Ammon's horn (tissue), 1 donor: ENCODE results near the gene RABEPK.
"Not testable (repeated sequence)": the region's sequence is repeated elsewhere in the genome, so short reads cannot be mapped to it uniquely, and the experiment has no call there.

Experiments
- DNase-seq: peaks from one replicate; pipeline ENCODE4 v3.0.0-alpha.2; 2016; ENCODE audit warnings: low spot score

Gene RABEPK

GRCh38 chr9:125200216-125201047, at the start of gene RABEPK:
Gene RABEPK (plus strand): TSS chr9:125200542. CDS start chr9:125203014, 2,472 bp downstream.
- DNase-seq: peak; percentile 96

GRCh38 chr9:125151730-125152129, 48.6 kb upstream of the RABEPK start:
- no peak for DNase-seq

- DNase-seq: peak; percentile 13
Measured at GRCh38 chr9:125153712-125154367, 46.5 kb upstream of the RABEPK start.

- DNase-seq: no peak
Measured at GRCh38 chr9:125156551-125156950, 43.8 kb upstream of the RABEPK start.

- DNase-seq: no peak
Measured at GRCh38 chr9:125160750-125161149, 39.6 kb upstream of the RABEPK start.

GRCh38 chr9:125161284-125161918, 38.9 kb upstream of the RABEPK start:
- DNase-seq: no peak

GRCh38 chr9:125162891-125163290, 37.5 kb upstream of the RABEPK start:
- not testable (repeated sequence) for DNase-seq

- no peak for DNase-seq
Measured at GRCh38 chr9:125166762-125167161, 33.6 kb upstream of the RABEPK start.

GRCh38 chr9:125169895-125170294, 30.4 kb upstream of the RABEPK start:
- no peak for DNase-seq

GRCh38 chr9:125172031-125172755, 28.1 kb upstream of the RABEPK start:
- no peak for DNase-seq

GRCh38 chr9:125176636-125177035, 23.7 kb upstream of the RABEPK start:
- DNase-seq: no peak

GRCh38 chr9:125177888-125178287, 22.5 kb upstream of the RABEPK start:
- no peak for DNase-seq

GRCh38 chr9:125179776-125180175, 20.6 kb upstream of the RABEPK start:
- not testable (repeated sequence) for DNase-seq

GRCh38 chr9:125180876-125181275, 19.5 kb upstream of the RABEPK start:
- no peak for DNase-seq

- not testable (repeated sequence) for DNase-seq
Measured at GRCh38 chr9:125181756-125182155, 18.6 kb upstream of the RABEPK start.

- DNase-seq: no peak
Measured at GRCh38 chr9:125183054-125183453, 17.3 kb upstream of the RABEPK start.

- DNase-seq: no peak
Measured at GRCh38 chr9:125183561-125183960, 16.8 kb upstream of the RABEPK start.

- DNase-seq: no peak
Measured at GRCh38 chr9:125189011-125189360, 11.4 kb upstream of the RABEPK start.

GRCh38 chr9:125189361-125190289, 10.7 kb upstream of the RABEPK start, which contains the start of gene PPP6C:
Gene PPP6C (minus strand): TSS chr9:125189803. CDS start chr9:125189718, 85 bp downstream.
- DNase-seq: peak; percentile 98

GRCh38 chr9:125190361-125190801, 10.0 kb upstream of the RABEPK start:
- peak; percentile 7 for DNase-seq

GRCh38 chr9:125194466-125194865, 5.9 kb upstream of the RABEPK start:
- DNase-seq: not testable (repeated sequence)
